Loucy (cell line): ENCODE results near the gene MYL3.

Experiments
- H2AFZ ChIP-seq: fragments of 200-600 bp; sonication (generic); 2 replicates; pipeline ENCODE4 v1.6.0; 2016; ENCODE audit warnings: antibody characterized with exemption, mild to moderate bottlenecking, low read length, moderate library complexity
- H3F3A ChIP-seq: fragments of 200-600 bp; 2 replicates; pipeline ENCODE4 v1.6.0; 2016; ENCODE audit warnings: antibody characterized with exemption, low read depth, mild to moderate bottlenecking
- H3K27me3 ChIP-seq: fragments of 200-600 bp; sonication (generic); 2 replicates; pipeline ENCODE4 v1.6.1; 2014; ENCODE audit warnings: low read length, mild to moderate bottlenecking; ENCODE audit not compliant: insufficient read depth, poor library complexity, severe bottlenecking
- H3K36me3 ChIP-seq: fragments of 200-600 bp; sonication (generic); 2 replicates; pipeline ENCODE4 v1.6.1; 2016; ENCODE audit warnings: low read length; ENCODE audit not compliant: insufficient read depth
- H3K4me1 ChIP-seq: fragments of 200-600 bp; sonication (generic); 2 replicates; pipeline ENCODE4 v1.5.1; 2014; ENCODE audit warnings: low read length, mild to moderate bottlenecking; ENCODE audit not compliant: insufficient read depth, poor library complexity, severe bottlenecking
- H3K4me2 ChIP-seq: fragments of 200-600 bp; sonication (generic); 2 replicates; pipeline ENCODE4 v1.6.0; 2014; ENCODE audit warnings: antibody characterized with exemption, low read length, low read depth, mild to moderate bottlenecking; ENCODE audit not compliant: poor library complexity, severe bottlenecking
- H3K4me3 ChIP-seq: fragments of 200-600 bp; sonication (generic); 2 replicates; pipeline ENCODE4 v1.5.1; 2014; ENCODE audit warnings: low read length, mild to moderate bottlenecking, mixed read lengths; ENCODE audit not compliant: poor library complexity, severe bottlenecking
- H3K79me2 ChIP-seq: fragments of 200-600 bp; sonication (generic); 2 replicates; pipeline ENCODE4 v1.6.1; 2014; ENCODE audit warnings: low read length; ENCODE audit not compliant: insufficient read depth
- H3K9ac ChIP-seq: fragments of 200-600 bp; sonication (generic); 2 replicates; pipeline ENCODE4 v1.6.0; 2014; ENCODE audit warnings: mild to moderate bottlenecking, low read depth, low read length, moderate library complexity; ENCODE audit not compliant: poor library complexity, severe bottlenecking
- H3K9me2 ChIP-seq: fragments of 200-600 bp; sonication (generic); replicated peaks from 2 replicates; pipeline ENCODE4 v1.6.1; 2016; ENCODE audit warnings: low read depth, low read length, mixed read lengths
- H3K9me3 ChIP-seq: fragments of 200-600 bp; sonication (generic); 2 replicates; pipeline ENCODE4 v1.6.1; 2014; ENCODE audit warnings: mild to moderate bottlenecking, antibody characterized with exemption, low read length, low read depth; ENCODE audit not compliant: insufficient read depth
- H4K20me1 ChIP-seq: fragments of 200-600 bp; sonication (generic); 2 replicates; pipeline ENCODE4 v1.6.0; 2014; ENCODE audit warnings: antibody characterized with exemption, low read length, mild to moderate bottlenecking; ENCODE audit not compliant: insufficient read depth, poor library complexity, severe bottlenecking
- CTCF ChIP-seq: fragments of 200-600 bp; sonication (generic); conservative IDR thresholded peaks from 2 replicates; pipeline ENCODE4 v1.5.1; 2014; ENCODE audit warnings: mild to moderate bottlenecking, antibody characterized with exemption, low read length
- EZH2phosphoT487 ChIP-seq: fragments of 200-600 bp; IDR thresholded peaks from 2 replicates; pipeline ENCODE4 v1.6.1; 2018; ENCODE audit warnings: antibody characterized with exemption, mild to moderate bottlenecking, moderate library complexity, borderline replicate concordance

The MYL3 gene

GRCh38 chr3:46835054-46835453, 28.2 kb downstream of the MYL3 start:
- no peak overlapping the region for H3K4me3 ChIP-seq
- no peaks in the 10 kb centered on the region for H3K27me3 ChIP-seq
- H3K9ac ChIP-seq: no peak overlapping the region

GRCh38 chr3:46833346-46834300, 29.6 kb downstream of the MYL3 start:
- Histone ChIP-seq H3K79me2 (no peaks in the 10 kb centered on the region), H3K9me2 (no peaks in the 10 kb centered on the region), H3K27me3 (no peaks in the 10 kb centered on the region), H3F3A (no peaks in the 10 kb centered on the region), H3K36me3 (no peaks in the 10 kb centered on the region), H2AFZ (no peak overlapping the region), H4K20me1 (no peaks in the 10 kb centered on the region), H3K9me3 (peaks cover 6% of the 10 kb centered on the region; the same call in 1 of the 2 replicates), H3K9ac (no peak overlapping the region), H3K4me3 (no peak overlapping the region), H3K4me2 (no peak overlapping the region), H3K4me1 (no peaks in the 10 kb centered on the region)
- no peak for TF ChIP-seq EZH2phosphoT487
- no peak for TF ChIP-seq CTCF

More at GRCh38 chr3:46835054-46835453, 28.2 kb downstream of the MYL3 start:
- Histone ChIP-seq H3K79me2 (no peaks in the 10 kb centered on the region), H3K4me1 (no peaks in the 10 kb centered on the region), H4K20me1 (no peaks in the 10 kb centered on the region), H3K9me3 (peaks cover 9% of the 10 kb centered on the region), H3K36me3 (no peaks in the 10 kb centered on the region), H2AFZ (no peak overlapping the region), H3K4me2 (no peak overlapping the region), H3K9me2 (no peaks in the 10 kb centered on the region), H3F3A (no peaks in the 10 kb centered on the region)
- TF ChIP-seq EZH2phosphoT487: no peak
- TF ChIP-seq CTCF: no peak

- Histone ChIP-seq H3K9ac (no peak overlapping the region), H3K4me2 (no peak overlapping the region), H3K9me3 (no peaks in the 10 kb centered on the region), H3K36me3 (no peaks in the 10 kb centered on the region), H4K20me1 (no peaks in the 10 kb centered on the region), H2AFZ (no peak overlapping the region), H3K4me3 (no peak overlapping the region), H3F3A (no peaks in the 10 kb centered on the region), H3K4me1 (peaks cover 3% of the 10 kb centered on the region), H3K79me2 (no peaks in the 10 kb centered on the region), H3K9me2 (no peaks in the 10 kb centered on the region), H3K27me3 (no peaks in the 10 kb centered on the region)
- TF ChIP-seq CTCF: no peak
- TF ChIP-seq EZH2phosphoT487: no peak
These were observed 31.4 kb downstream of the MYL3 start for GRCh38 chr3:46831841-46832240.
